Left renal pelvis (tissue), 4 donors: ENCODE data around the gene SUGCT. TPM values are rescaled to one million over a fixed set of nuclear protein-coding genes. Genes with fewer than 3 reads are reported as not detected.

Source experiments
- DNase-seq, 4 donors: peaks; one replicate each; pipeline ENCODE4 v3.0.0-alpha.2; 2013; ENCODE audit warnings: low read depth in 4 of 4, low spot score in 3 of 4
- polyA plus RNA-seq, 4 donors: library from polyadenylated mRNA; unstranded; fragments of 120-200 nt; gene quantifications; one replicate each; pipeline ENCODE4 v1.2.1, GENCODE V29; 2013; ENCODE audit not compliant: insufficient read length in 4 of 4

SUGCT gene
- polyA plus RNA-seq, 4 donors: 2.2 to 15.5 (median 9.7) TPM

- DNase-seq: no peak
Observed at GRCh38 chr7:40882071-40882658, 747.4 kb downstream of the SUGCT start.

GRCh38 chr7:40883826-40884225, 749.0 kb downstream of the SUGCT start:
- no peak for DNase-seq

- DNase-seq: no peak
Observed at GRCh38 chr7:40884241-40884640, 749.4 kb downstream of the SUGCT start.

GRCh38 chr7:40885503-40885902, 750.7 kb downstream of the SUGCT start:
- DNase-seq: no peak

GRCh38 chr7:40887099-40887498, 752.3 kb downstream of the SUGCT start:
- DNase-seq: no peak

GRCh38 chr7:40888499-40888898, 753.7 kb downstream of the SUGCT start:
- DNase-seq: no peak

GRCh38 chr7:40889099-40889498, 754.3 kb downstream of the SUGCT start:
- no peak for DNase-seq

GRCh38 chr7:40889539-40889938, 754.7 kb downstream of the SUGCT start:
- DNase-seq: no peak

GRCh38 chr7:40890088-40890692, 755.4 kb downstream of the SUGCT start:
- DNase-seq: no peak

GRCh38 chr7:40891232-40891631, 756.4 kb downstream of the SUGCT start:
- DNase-seq: no peak

- no peak for DNase-seq
Observed at GRCh38 chr7:40899151-40899550, 764.3 kb downstream of the SUGCT start.

- DNase-seq: no peak
Observed at GRCh38 chr7:40899636-40900507, 765.1 kb downstream of the SUGCT start.

- DNase-seq: no peak
Observed at GRCh38 chr7:40903872-40904271, 769.1 kb downstream of the SUGCT start.

- no peak for DNase-seq
Observed at GRCh38 chr7:40907286-40907685, 772.5 kb downstream of the SUGCT start.

- DNase-seq: no peak
Observed at GRCh38 chr7:40909346-40909980, 774.7 kb downstream of the SUGCT start.

Other genes starting within 250 kb of the SUGCT start
- gene CDK13, start 184.7 kb upstream of the SUGCT start, polyA plus RNA-seq: 10 to 100 TPM; 51.7 to 75.5 (median 65.6) TPM
- 10 to 100 TPM; 36.2 to 46.9 (median 43.6) TPM for gene MPLKIP, start 383 bp upstream of the SUGCT start, polyA plus RNA-seq